GM13976 (cell line): ENCODE results near the gene SETD2.

Source experiments
- DNase-seq: peaks from one replicate; pipeline ENCODE4 v3.0.0; 2012; ENCODE audit warnings: low spot score
- CTCF ChIP-seq: IDR thresholded peaks from 2 replicates; pipeline ENCODE4 v1.5.1; 2012; ENCODE audit warnings: borderline replicate concordance, mild to moderate bottlenecking; ENCODE audit not compliant: insufficient read depth; ENCODE audit errors: extremely low read depth, missing control alignments, control extremely low read depth
- in situ Hi-C: fragments of 300-500 bp; cut with MboI; formaldehyde crosslinking; loops from one replicate; pipeline ENCODE4 v1.12.0; 2022; ENCODE audit warnings: low sequenced_read_pairs, mixed read lengths, inconsistent platforms; ENCODE audit not compliant: unreplicated experiment

SETD2 gene

GRCh38 chr3:47000922-47001730 is 162.8 kb downstream of the SETD2 start:
- no peak for DNase-seq
- in situ Hi-C loops = loop anchor here (25.0 kb wide), 1 partner anchor 361 kb away; no protein-coding TSS in a partner anchor
- TF ChIP-seq CTCF = no peak

- TF ChIP-seq CTCF = no peak
- no peak for DNase-seq
- in situ Hi-C loops = loop anchor here (25.0 kb wide), 1 partner anchor 362 kb away; no protein-coding TSS in a partner anchor
Measured at GRCh38 chr3:47000198-47000815, 163.6 kb downstream of the SETD2 start.

DNA sequence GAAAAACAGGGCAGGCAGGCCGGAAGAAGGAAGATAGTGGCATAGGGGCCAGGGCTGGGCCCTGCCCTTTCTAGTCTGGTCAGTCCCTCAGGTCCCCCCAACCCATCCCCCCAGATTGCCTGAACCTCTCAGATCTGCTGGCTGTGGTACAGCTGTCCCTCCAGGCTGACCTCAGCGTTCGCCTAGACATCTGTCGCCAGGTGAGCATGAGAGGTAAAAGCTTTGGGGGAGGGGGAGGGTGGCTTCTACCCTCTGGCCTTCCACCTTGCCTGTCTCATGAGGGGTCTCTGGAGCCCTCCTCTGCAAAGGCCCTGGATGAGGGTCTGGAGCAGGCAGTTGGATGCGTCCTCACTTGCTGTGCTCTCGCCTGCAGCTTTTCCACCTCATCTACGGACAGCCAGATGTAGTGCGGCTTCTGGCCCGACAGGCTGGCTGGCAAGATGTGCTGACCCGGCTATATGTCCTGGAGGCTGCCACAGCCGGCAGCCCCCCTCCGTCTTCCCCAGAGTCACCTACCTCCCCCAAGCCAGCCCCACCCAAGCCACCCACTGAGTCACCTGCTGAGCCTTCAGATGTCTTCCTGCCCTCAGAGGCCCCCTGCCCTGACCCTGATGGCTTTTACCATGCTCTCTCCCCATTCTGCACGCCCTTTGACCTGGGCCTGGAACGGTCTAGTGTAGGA is 164.3 kb downstream of the SETD2 start:
- no peak for TF ChIP-seq CTCF
- in situ Hi-C loops = loop anchor here (25.0 kb wide), 1 partner anchor 363 kb away; no protein-coding TSS in a partner anchor
- DNase-seq = no peak

DNA sequence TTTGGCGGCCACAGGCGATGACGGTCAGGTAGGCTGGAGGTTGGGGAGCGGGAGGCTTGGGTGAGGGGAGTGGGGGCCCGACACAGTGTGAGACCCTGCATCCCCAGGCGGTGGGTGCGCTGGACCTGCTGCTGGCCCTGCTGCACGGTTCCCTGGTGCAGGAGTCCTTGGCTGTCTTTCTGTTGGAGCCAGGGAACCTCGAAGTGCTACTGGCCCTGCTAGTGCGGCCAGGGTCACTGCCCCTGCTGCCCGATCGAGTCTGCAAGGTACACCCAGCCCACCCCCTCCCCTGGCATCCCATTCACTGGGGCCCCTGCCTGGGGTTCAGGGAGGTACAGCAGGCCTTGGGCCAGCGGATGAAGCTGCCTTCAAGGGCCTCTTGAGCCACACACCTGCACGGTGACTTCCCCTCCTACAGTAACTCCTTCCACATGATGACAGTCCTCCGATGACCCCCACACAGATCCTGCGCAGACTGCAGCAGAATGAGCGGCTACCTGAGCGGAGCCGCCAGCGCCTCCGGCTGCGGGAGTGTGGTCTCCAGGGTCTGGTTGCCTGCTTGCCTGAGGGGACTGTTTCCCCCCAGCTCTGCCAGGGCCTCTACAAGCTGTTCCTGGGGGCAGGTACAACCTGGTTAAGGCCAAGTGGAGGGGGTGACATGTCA is 164.9 kb downstream of the SETD2 start:
- no peak for DNase-seq
- in situ Hi-C loops = no loop called here
- TF ChIP-seq CTCF = no peak

GRCh38 chr3:46998121-46998851 is 165.6 kb downstream of the SETD2 start:
- peak; percentile 83 for TF ChIP-seq CTCF
- peak; percentile 88 for DNase-seq

More at GRCh38 chr3:46998121-46998851, 165.6 kb downstream of the SETD2 start:
- in situ Hi-C loops = no loop called here
